GM19099 (cell line): ENCODE data around the gene GTF2F2.
A peak's percentile ranks its signal among the peaks of the same experiment; 100 is the strongest.

Source experiments
- POLR2A ChIP-seq: IDR thresholded peaks from 3 replicates; pipeline ENCODE4 v1.6.1; 2011; ENCODE audit warnings: low read depth; ENCODE audit not compliant: insufficient read length; ENCODE audit errors: extremely low read depth

The GTF2F2 gene

DNA sequence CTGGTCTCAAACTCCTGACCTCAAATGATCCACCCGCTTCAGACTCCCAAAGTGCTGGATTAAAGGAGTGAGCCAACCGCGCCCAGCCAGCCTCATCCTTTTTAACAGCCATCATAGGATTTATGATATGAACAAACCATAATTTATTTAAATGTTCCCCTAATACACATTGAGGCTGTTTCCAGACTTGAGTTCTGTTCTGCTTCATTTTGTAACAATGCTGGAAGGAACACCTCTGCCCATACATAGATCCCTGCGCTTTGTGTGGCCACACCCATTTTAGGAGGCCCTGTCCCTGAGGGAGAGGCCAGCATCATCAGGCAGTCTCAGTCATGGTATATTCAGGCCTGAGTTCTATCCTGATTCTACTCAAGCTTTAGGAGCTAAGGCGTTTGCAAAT is 184.8 kb downstream of the GTF2F2 start:
- TF ChIP-seq POLR2A, result no peak

DNA sequence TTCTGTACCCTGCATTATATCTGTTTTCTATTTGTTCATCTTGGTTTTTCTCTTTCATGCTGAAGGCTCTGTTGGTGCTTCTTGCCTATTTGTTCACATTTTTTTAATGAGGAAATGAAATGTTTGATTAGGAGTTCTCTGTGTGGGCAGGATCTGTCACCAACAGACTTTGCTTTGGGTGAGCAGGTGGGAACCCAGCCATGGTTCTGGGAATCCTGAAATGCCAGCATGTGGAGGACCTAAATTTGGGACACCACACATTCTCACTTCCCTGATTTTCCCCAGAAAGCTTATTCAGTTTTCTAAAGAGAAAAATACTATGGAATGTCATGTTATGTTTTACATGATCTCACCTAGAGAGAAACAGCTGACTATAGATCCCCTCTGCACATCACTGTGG is 186.7 kb downstream of the GTF2F2 start:
- TF ChIP-seq POLR2A, result no peak

DNA sequence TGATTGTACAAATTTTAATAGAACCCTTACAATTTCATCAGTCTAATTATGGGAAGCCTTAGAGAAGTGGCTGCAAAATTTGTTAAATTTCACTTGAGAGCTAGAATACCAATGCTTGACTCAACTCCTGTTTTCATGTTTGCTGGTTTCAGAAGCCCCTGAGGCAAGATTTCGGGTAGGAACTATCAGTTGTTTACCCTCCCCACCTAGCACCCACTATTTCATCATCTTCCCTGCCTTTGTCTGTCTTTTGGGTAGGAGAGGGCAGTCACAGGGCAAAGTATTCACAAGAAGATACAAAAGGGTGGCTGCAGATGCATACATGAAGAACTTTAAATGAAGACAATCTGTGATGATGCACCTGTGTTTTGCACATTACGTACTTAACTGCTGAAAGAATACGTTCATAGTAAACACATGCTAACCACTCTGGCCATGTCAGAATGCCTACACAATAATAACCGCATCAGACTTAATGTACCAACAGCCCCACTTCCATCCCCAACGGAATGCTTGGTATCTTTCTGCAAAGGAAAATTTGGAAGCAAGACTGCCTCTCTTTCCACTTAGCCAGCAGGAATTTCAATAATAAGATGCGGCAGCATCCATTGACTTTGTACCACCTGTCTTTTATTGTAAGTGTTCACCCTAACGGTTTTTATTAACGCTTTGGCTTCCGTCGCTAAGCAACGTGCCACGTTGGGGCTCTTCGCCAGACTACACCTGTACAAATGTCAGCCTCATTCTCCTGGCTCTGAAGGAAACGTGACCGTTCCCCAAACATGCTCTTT is 190.2 kb downstream of the GTF2F2 start:
- no peak for TF ChIP-seq POLR2A

DNA sequence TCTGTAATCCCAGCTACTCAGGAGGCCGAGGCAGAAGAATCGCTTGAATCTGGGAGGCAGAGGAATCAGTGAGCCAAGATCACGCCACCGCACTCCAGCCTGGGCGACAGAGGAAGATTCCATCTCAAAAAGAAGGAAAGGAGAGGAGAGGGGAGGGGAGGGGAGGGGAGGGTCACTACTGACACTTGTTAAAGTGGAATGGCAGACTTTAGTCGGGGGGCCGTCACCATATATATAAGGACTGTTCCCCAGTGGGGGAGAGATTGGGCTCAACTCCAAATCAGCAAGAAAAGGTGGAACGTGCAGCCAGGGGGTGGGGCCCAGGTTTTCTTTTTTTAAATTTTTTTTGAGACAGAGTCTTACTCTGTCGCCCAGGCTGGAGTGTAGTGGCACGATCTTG is 194.5 kb downstream of the GTF2F2 start:
- no peak for TF ChIP-seq POLR2A

DNA sequence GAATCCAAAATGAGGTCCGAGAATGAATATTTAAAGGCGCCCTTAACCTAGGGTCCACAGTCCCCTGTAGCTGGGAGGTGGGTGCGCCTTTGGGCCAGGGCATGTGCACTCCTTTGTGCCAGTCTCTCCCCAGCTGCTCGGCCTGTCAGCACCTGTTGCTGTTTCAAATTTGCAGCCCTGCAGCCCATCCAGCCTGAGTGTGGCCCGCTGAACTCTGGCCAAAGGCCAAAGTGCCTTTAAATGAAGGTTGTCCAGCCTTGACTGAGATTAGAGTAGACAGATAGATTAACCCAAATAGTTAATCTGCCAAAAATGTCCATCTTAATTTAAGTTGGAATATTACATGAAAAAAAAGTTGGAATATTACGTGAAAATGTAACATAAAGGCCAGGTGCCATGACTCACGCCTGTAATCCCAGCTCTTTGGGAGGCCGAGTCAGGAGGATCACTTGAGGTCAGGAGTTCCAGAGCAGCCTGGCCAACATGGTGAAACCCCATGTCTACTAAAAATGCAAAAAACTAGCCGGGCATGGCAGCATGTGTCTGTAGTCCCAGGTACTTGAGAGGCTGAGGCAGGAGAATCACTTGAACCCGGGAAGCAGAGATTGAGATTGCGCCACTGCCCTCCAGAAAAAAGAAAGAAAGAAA is 195.3 kb downstream of the GTF2F2 start:
- TF ChIP-seq POLR2A, result no peak

DNA sequence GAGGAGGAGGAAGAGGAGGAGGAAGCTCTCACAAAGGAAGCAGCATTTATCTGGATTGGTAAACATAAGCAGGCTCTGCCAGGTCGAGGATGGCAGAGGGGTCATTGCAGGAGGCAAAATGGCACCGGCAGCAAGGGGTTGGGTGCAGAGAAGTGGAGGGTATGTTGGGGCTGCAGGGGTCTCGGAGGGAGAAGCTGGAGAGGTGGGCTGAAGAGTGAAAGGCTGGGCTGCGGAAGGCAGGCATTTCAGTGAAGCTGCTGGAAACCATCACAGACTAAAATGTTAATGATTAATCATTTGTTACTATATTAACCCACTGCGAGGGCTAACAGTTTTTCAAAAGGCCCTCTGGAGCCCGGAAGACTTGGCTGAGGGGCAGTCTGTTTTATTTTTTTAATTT is 196.0 kb downstream of the GTF2F2 start:
- no peak for TF ChIP-seq POLR2A

DNA sequence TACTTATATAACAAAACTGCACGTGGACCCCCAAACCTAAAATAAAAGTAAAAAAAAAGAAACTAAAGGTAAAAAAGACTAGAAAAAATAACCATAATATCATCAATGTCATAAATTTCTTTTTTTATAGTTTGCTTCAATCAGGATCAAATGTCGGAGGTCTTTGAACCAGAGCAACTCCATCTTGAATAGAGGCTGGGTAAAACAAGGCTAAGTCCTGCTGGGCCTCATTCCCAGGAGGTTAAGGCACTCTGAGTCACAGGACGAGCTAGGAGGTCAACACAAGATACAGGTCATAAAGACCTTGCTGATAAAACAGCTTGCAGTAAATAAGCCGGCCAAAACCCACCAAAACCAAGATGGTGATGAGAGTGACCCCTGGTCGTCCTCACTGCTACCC is 196.7 kb downstream of the GTF2F2 start:
- no peak for TF ChIP-seq POLR2A

DNA sequence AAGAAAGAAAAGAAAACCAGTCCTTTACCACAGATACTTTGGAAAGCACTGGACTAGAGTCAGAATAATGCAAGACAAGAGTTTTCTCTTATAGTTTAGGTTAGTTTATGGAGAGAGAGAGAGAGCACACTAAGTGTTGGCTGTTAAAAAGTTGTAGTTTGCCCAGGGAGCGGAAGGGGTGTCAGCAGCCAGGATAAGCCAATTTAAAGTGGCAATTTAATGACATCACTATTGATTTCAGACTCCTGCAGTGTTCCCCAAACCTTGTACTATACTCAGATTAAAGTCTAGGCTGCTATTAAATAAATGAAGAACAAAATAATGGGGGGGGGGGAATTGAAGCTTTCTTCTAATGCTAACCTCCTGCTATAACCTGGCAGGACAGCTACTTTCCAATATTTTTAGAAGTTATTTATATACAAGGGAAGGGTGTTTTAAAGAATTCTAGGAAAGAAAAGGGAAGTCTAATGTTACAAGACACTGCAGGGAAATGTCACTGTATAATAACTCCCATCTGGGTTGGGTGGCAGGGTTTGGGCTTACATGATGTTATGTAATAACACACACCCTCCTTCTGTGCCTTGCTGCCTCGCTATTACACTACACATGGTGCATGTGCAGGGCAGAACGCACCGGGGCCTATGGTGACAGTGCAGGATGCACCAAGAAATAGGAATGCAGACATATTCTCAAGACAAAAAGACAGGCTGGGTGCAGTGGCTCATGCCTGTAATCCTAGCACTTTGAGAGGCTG is 200.7 kb downstream of the GTF2F2 start:
- TF ChIP-seq POLR2A, result no peak

DNA sequence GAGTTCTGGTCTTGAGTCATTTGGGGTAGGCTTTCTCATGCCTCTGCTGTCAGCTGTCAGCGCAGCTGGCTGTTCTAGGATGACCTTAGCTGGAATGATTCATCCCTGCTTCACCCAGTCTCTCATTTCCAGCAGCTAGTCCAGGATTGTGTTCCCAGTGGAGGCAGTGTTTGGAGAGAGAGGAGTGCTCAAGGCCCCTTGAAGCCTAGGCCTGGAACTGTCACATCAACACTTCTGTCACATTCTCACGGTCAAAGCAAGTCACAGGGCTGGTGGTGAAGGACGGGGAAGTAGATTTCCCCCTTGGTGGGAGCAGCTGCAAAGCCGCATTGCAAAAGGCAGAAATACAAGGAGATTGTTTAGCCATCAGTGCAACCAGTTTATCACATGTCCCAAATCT is 205.5 kb downstream of the GTF2F2 start:
- no peak for TF ChIP-seq POLR2A

DNA sequence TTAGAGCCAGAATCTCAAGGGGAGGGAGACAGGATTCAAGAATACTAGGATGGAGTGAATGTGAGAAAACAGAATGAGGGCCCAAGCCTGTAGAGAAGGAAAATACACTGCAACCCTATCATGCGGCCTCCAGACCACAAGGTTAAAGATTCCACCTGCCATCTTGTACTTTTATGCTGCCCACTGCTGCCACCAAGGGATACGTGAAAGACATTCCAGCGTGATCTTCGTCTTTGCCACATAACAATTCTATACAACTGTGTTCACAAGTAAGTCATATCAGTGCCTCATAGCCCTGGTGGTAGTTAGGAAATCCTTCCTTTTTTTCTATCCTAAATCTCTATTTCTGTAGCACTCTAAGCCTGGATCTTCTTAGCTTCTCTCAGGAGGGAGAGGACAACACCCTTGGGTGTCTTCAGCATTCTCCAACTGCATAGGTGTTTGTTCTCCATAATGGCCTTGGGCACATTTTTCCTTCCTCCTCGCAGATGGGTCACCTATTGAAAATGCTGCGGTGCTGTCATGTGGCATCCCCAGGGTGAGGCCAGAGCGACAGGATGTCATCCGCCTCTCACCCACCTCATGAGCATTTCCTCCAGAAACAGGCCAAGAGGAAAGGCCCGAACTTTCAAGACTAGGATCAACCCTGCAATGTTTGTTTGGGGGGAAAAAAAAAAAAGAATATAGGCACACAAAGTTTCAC is 207.1 kb downstream of the GTF2F2 start:
- peak; percentile 22 for TF ChIP-seq POLR2A

DNA sequence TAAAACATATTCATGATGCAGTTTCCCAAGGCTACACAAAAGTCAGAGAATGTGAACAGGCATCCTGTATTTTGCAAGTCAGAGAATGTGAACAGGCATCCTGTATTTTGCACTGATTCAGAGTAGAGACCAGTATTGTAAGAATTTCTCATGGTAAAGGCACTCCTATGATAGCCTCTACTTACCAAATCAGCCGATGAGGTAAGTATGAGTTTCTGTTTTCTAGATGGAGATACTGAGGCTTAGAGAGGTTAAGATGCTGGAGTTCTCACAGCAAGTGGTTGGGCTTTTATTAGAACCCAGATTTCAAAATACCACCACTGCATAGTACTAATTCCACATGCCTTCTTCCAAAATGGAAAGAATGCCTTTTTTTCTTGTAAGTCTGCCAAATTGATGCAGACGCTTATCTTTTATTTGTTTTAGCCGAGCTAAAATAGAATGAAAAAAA is 208.4 kb downstream of the GTF2F2 start:
- TF ChIP-seq POLR2A, result no peak

DNA sequence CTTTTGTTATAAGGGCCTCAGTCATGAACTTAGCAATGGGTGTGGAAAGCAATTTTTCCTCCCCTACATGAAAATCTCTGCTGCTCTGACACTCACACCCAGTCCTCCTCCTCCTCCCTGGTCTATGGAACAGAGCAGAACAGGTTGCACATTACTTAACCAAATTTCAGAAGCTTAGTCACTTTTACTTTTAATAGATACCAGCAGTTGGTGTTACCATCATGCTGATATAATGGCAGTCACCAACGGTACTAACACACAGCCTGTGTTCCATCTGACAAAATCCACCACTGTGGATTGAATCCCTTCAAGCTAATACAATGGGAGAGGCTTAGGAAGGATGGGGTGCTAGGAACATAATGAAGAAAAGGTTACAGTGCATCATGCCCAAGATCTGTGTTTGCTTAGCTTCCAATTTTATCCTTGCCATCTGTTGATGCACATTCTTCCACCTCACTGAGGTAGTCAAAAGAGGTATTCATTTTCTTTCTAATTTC is 210.9 kb downstream of the GTF2F2 start:
- peak; percentile 24 for TF ChIP-seq POLR2A

DNA sequence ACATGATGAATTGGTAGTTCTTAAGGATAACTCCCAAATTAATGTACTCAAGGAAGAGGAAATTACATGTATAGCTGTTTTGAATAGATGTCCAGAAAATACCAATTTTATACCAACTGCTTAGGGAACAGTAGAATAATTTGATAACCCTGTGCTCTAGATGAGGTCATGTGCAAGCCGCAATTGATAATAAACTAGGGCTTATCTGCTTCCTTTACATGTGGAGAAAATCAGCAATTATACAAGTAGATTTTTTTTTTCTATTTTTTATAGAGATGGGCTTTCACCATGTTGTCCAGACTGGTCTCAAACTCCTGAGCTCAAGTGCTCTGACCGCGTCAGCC is 211.4 kb downstream of the GTF2F2 start:
- no peak for TF ChIP-seq POLR2A

DNA sequence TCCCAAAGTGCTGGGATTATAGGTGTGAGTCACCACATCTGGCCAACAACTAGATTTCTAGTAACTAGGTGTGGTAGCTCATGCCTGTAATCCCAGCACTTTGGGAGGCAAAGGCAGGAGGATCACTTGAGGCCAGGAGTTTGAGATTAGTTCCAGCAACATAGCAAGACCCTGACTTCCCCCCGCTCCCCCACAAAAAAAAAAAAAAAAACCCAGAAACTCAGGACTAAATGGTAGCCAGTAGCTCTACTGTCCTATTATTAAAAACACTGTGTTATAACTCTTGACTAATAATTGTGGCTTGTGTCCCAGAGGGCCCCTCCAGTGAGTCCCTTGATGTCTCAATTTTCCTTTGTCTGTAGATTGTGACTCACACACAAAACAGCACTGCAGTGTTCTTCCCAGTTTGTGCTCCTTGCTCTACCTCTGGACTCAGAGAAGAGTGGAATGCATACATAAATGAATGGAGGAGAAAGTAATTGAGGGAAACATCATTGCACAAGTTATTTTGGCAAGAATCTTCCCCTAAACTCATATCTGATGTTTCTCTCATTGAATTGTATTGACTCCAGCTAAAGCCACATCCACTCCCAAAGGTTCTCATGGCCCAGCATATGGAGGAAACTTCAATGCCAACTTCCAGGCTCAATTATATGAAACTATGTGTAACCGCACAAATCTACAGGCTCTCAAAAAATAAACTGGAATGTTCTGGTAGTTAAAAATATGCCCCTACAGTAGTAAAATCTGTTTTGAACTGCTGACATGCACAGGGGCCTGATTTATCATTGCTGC is 211.9 kb downstream of the GTF2F2 start:
- peak; percentile 13 for TF ChIP-seq POLR2A
